Kidney epithelial cell (primary cell): Measurements from ENCODE around the gene PCDHGB2. TPM values are rescaled to one million over a fixed set of nuclear protein-coding genes. Genes with fewer than 3 reads are reported as not detected.
"Not testable (repeated sequence)": the region's sequence is repeated elsewhere in the genome, so short reads cannot be mapped to it uniquely, and the experiment has no call there.

Experiments
- DNase-seq: peaks from one replicate; pipeline ENCODE4 v3.0.0-alpha.2; 2010; ENCODE audit warnings: low read depth
- H3K27me3 ChIP-seq: 2 replicates; pipeline ENCODE4 v1.6.0; 2011; ENCODE audit warnings: low read length; ENCODE audit not compliant: control insufficient read depth, insufficient read depth
- H3K36me3 ChIP-seq: 2 replicates; pipeline ENCODE4 v1.5.1; 2011; ENCODE audit warnings: low read length; ENCODE audit not compliant: control insufficient read depth, insufficient read depth
- H3K4me3 ChIP-seq: 2 replicates; pipeline ENCODE4 v1.5.1; 2011; ENCODE audit warnings: low read depth, mild to moderate bottlenecking, control low read depth, low read length
- CTCF ChIP-seq: IDR thresholded peaks from 2 replicates; pipeline ENCODE4 v1.5.1; 2011; ENCODE audit warnings: mild to moderate bottlenecking, moderate library complexity, low read length, control low read depth, inconsistent platforms; ENCODE audit not compliant: insufficient read depth, poor library complexity, severe bottlenecking
- total RNA-seq: library from RNA; depleted of rRNA; stranded (reverse); fragments of >200 nt; gene quantifications from 2 replicates; pipeline ENCODE4 v1.2.3, GENCODE V29; 2015

The PCDHGB2 gene
- total RNA-seq, 1 donor from 2014 or later = 1.2 TPM

- DNase-seq = no peak
- Histone ChIP-seq H3K27me3 (peaks cover 14% of the 10 kb centered on the region), H3K36me3 (no peaks in the 10 kb centered on the region), H3K4me3 (no peak within 1 kb of the TSS)
- no peak for TF ChIP-seq CTCF
These were observed 32.8 kb downstream of the PCDHGB2 start, which contains the start of gene PCDHGA8 for GRCh38 chr5:141392429-141393198. PCDHGA8 (plus strand) TSS chr5:141392633; CDS start chr5:141392814, 181 bp downstream.

DNA sequence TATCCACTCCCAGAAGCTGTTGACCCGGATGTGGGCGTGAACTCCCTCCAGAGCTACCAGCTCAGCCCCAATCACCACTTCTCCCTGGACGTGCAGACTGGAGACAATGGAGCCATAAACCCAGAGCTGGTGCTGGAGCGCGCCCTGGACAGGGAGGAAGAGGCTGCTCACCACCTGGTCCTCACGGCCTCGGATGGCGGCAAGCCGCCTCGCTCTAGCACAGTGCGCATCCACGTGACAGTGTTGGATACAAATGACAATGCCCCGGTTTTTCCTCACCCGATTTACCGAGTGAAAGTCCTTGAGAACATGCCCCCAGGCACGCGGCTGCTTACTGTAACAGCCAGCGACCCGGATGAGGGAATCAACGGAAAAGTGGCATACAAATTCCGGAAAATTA, 33.5 kb downstream of the PCDHGB2 start:
- Histone ChIP-seq H3K4me3 (no peak overlapping the region), H3K36me3 (no peaks in the 10 kb centered on the region), H3K27me3 (peaks cover 14% of the 10 kb centered on the region)
- TF ChIP-seq CTCF = no peak
- DNase-seq = no peak

DNA sequence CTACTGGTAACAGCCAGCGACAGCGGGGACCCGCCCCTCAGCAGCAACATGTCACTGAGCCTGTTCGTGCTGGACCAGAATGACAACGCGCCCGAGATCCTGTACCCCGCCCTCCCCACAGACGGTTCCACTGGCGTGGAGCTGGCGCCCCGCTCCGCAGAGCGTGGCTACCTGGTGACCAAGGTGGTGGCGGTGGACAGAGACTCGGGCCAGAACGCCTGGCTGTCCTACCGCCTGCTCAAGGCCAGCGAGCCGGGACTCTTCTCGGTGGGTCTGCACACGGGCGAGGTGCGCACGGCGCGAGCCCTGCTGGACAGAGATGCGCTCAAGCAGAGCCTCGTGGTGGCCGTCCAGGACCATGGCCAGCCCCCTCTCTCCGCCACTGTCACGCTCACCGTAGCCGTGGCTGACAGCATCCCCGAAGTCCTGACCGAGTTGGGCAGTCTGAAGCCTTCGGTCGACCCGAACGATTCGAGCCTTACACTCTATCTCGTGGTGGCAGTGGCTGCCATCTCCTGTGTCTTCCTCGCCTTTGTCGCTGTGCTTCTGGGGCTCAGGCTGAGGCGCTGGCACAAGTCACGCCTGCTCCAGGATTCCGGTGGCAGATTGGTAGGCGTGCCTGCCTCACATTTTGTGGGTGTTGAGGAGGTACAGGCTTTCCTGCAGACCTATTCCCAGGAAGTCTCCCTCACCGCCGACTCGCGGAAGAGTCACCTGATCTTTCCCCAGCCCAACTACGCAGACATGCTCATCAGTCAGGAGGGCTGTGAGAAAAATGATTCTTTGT, 34.8 kb downstream of the PCDHGB2 start:
- H3K4me3 ChIP-seq, H3K36me3 ChIP-seq, DNase-seq: not testable (repeated sequence)
- H3K27me3 ChIP-seq = peaks cover 12% of the 10 kb centered on the region

DNA sequence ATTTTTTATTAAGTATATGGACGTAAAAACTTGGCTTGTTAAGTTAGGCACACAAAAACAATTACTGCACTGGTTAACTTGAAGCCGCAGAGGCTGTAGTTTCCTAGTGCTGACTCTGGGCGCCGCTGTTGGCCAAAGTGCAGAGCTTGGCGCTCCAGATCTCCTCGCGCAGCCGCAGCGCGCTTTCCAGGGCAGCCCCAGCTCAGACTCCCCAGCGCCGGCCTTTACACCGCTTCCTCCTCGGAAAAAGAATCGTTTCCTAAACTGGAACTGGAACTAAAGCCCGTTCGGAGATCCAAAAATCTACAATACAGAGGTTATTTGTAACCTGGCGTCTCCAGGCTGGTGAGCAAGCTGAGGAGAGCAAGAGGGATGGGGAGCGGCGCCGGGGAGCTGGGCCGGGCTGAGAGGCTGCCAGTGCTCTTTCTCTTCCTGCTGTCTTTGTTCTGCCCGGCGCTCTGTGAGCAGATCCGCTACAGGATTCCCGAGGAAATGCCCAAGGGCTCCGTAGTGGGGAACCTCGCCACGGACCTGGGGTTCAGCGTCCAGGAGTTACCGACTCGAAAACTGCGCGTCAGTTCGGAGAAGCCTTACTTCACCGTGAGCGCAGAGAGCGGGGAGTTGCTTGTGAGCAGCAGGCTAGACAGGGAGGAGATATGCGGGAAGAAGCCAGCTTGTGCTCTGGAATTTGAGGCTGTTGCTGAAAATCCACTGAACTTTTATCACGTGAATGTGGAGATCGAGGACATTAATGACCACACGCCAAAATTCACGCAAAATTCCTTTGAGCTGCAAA, 38.2 kb downstream of the PCDHGB2 start, which contains the start of gene PCDHGB5:
Gene PCDHGB5 (plus strand): TSS at position 192 of the 796 bp plus-strand sequence. CDS start 181 bp downstream, at position 373.
- not testable (repeated sequence) for DNase-seq, H3K36me3 ChIP-seq
- Histone ChIP-seq H3K27me3 (peaks cover 17% of the 10 kb centered on the region), H3K4me3 (peak within 1 kb of the TSS; percentile 30)
- peak; percentile 58 for TF ChIP-seq CTCF

DNA sequence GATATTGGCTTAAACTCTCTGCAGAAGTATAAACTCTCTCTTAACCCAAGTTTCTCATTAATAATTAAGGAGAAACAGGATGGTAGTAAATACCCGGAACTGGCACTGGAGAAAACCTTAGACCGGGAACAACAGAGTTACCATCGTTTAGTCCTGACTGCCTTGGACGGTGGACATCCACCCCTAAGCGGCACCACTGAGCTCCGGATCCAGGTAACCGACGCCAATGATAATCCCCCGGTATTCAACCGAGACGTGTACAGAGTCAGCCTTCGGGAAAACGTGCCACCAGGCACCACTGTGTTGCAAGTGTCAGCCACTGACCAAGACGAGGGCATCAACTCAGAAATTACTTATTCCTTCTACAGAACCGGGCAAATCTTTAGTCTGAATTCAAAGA, 38.8 kb downstream of the PCDHGB2 start:
- TF ChIP-seq CTCF = no peak
- DNase-seq = no peak
- H3K27me3 ChIP-seq = peaks cover 16% of the 10 kb centered on the region
- H3K4me3 ChIP-seq = no peak overlapping the region
- H3K36me3 ChIP-seq = no peaks in the 10 kb centered on the region
